Caco-2 (cell line): ENCODE results near the gene INO80D. TPM values are rescaled to one million over a fixed set of nuclear protein-coding genes. Genes with fewer than 3 reads are reported as not detected.

ENCODE experiments used
- BruUV-seq: library from RNA; stranded (reverse); fragments of 400-500 nt; replicated peaks from 2 replicates; lab custom pipeline; 2021; lab: Mats Ljungman, UMichigan
- CTCF ChIA-PET: fragments of 300-600 bp; sonication (Branson Sonifier 250); formaldehyde crosslinking; loops from one replicate; lab custom pipeline; 2022; ENCODE audit warnings: antibody characterized with exemption; lab: Charles Lee
- POLR2A ChIA-PET: fragments of 300-600 bp; sonication (Branson Sonifier 250); formaldehyde crosslinking; loops from one replicate; lab custom pipeline; 2022; ENCODE audit warnings: antibody characterized with exemption; lab: Charles Lee
- DNase-seq, 2 experiments: peaks; one replicate each; pipeline versions ENCODE4 v3.0.0 to v3.0.0-alpha.2; 2020 to 2022
- H3K27me3 ChIP-seq: replicated peaks from 2 replicates; pipeline ENCODE4 v1.6.0; 2011; ENCODE audit warnings: low read length; ENCODE audit not compliant: control insufficient read depth, insufficient read depth
- H3K36me3 ChIP-seq: 2 replicates; pipeline ENCODE4 v1.5.1; 2011; ENCODE audit warnings: low read length; ENCODE audit not compliant: control insufficient read depth, insufficient read depth
- H3K4me1 ChIP-seq: fragments of 250-450 bp; sonication (Bioruptor Pico); 2 replicates; pipeline ENCODE4 v1.5.1; 2020; ENCODE audit warnings: mild to moderate bottlenecking
- H3K4me3 ChIP-seq: 2 replicates; pipeline ENCODE4 v1.5.1; 2011; ENCODE audit warnings: low read depth, mild to moderate bottlenecking, control low read depth, low read length
- H3K9me3 ChIP-seq: fragments of 250-450 bp; sonication (Bioruptor Pico); 2 replicates; pipeline ENCODE4 v1.5.1; 2020; ENCODE audit warnings: mild to moderate bottlenecking, moderate library complexity
- H3K27ac Mint-ChIP-seq: one replicate; pipeline ENCODE4 v1.8.0; 2022; ENCODE audit warnings: mixed read lengths; ENCODE audit not compliant: unreplicated experiment
- H3K27me3 Mint-ChIP-seq: one replicate; pipeline ENCODE4 v1.8.0; 2022; ENCODE audit warnings: mixed read lengths; ENCODE audit not compliant: insufficient read depth, unreplicated experiment
- H3K36me3 Mint-ChIP-seq: one replicate; pipeline ENCODE4 v1.8.0; 2022; ENCODE audit warnings: mild to moderate bottlenecking, mixed read lengths; ENCODE audit not compliant: insufficient read depth, unreplicated experiment
- H3K4me1 Mint-ChIP-seq: one replicate; pipeline ENCODE4 v1.8.0; 2022; ENCODE audit warnings: low read depth, mixed read lengths; ENCODE audit not compliant: unreplicated experiment
- H3K4me3 Mint-ChIP-seq: one replicate; pipeline ENCODE4 v1.8.0; 2022; ENCODE audit warnings: mild to moderate bottlenecking, moderate library complexity, mixed read lengths; ENCODE audit not compliant: unreplicated experiment
- H3K9me3 Mint-ChIP-seq: one replicate; pipeline ENCODE4 v1.8.0; 2022; ENCODE audit warnings: mixed read lengths; ENCODE audit not compliant: unreplicated experiment
- CTCF ChIP-seq, 2 experiments: fragments of 200-600 bp in 1 of 2; IDR thresholded peaks; 1 replicate in 1 of 2; 2 replicates in 1 of 2; pipeline versions ENCODE4 v1.5.1 to v1.8.0; 2011 to 2022; ENCODE audit warnings: antibody characterized with exemption in 1 of 2, control low read depth in 1 of 2, inconsistent platforms in 1 of 2, low read depth in 1 of 2, low read length in 1 of 2, mild to moderate bottlenecking in 1 of 2, moderate library complexity in 1 of 2; ENCODE audit not compliant: insufficient read depth in 1 of 2, severe bottlenecking in 1 of 2, unreplicated experiment in 1 of 2
- intact Hi-C: fragments of 100-400 bp; cut with micrococcal nuclease; formaldehyde crosslinking; loops from one replicate; pipeline ENCODE4 v1.10.0; 2022; ENCODE audit not compliant: unreplicated experiment
- total RNA-seq: library from RNA; stranded (reverse); gene quantifications from 2 replicates; pipeline ENCODE4 v1.2.3, GENCODE V29; 2022

INO80D gene
- total RNA-seq, 1 experiment from 2014 or later = 19.8 TPM

GRCh38 chr2:205996161-205996560 is 89.8 kb downstream of the INO80D start:
- ChIA-PET CTCF (no interaction called here), POLR2A (no interaction called here)
- no peak overlapping the region for H3K4me3 Mint-ChIP-seq
- peaks cover 12% of the 10 kb centered on the region for H3K36me3 Mint-ChIP-seq
- no peak overlapping the region for H3K27ac Mint-ChIP-seq
- H3K4me1 Mint-ChIP-seq = no peaks in the 10 kb centered on the region
- H3K9me3 Mint-ChIP-seq = no peaks in the 10 kb centered on the region
- no peak for TF ChIP-seq CTCF (IDR thresholded peaks at IDR 0.05; ENCODE audit: insufficient read depth in 1 of 2, low read depth in 1 of 2, low read length in 1 of 2, severe bottlenecking in 1 of 2, unreplicated experiment in 1 of 2)
- H3K27me3 Mint-ChIP-seq = no peaks in the 10 kb centered on the region
- no TSS peak for BruUV-seq
- intact Hi-C loops = no loop called here
- no peak for DNase-seq
- H3K4me3 ChIP-seq = no peak overlapping the region
- no peaks in the 10 kb centered on the region for H3K27me3 ChIP-seq
- no peaks in the 10 kb centered on the region for H3K9me3 ChIP-seq
- H3K36me3 ChIP-seq = no peaks in the 10 kb centered on the region; the same call in 1 of the 2 replicates
- H3K4me1 ChIP-seq = no peaks in the 10 kb centered on the region

GRCh38 chr2:205995260-205995659 is 90.7 kb downstream of the INO80D start:
- H3K4me3 ChIP-seq = no peak overlapping the region
- H3K9me3 ChIP-seq = no peaks in the 10 kb centered on the region
- Mint-ChIP-seq H3K36me3 (peaks cover 12% of the 10 kb centered on the region), H3K27ac (no peak overlapping the region), H3K4me3 (no peak overlapping the region), H3K27me3 (no peaks in the 10 kb centered on the region), H3K4me1 (no peaks in the 10 kb centered on the region), H3K9me3 (no peaks in the 10 kb centered on the region)
- ChIA-PET POLR2A (no interaction called here), CTCF (interaction anchor here (0.6 kb wide), 1 partner anchor 14 kb away, joined by 6 read pairs; no protein-coding TSS in a partner anchor)
- no peaks in the 10 kb centered on the region for H3K27me3 ChIP-seq
- BruUV-seq = no TSS peak
- no peak for DNase-seq
- peak; percentile 8 to 16 for TF ChIP-seq CTCF (IDR thresholded peaks at IDR 0.05; ENCODE audit: insufficient read depth in 1 of 2, low read depth in 1 of 2, low read length in 1 of 2, severe bottlenecking in 1 of 2, unreplicated experiment in 1 of 2)
- intact Hi-C loops = no loop called here
- H3K36me3 ChIP-seq = no peaks in the 10 kb centered on the region; the same call in 1 of the 2 replicates
- H3K4me1 ChIP-seq = no peaks in the 10 kb centered on the region; the same call in 1 of the 2 replicates

GRCh38 chr2:205994344-205994743 is 91.6 kb downstream of the INO80D start:
- no peak for DNase-seq
- no peaks in the 10 kb centered on the region for H3K9me3 Mint-ChIP-seq
- H3K36me3 ChIP-seq = no peaks in the 10 kb centered on the region; the same call in 1 of the 2 replicates
- H3K27me3 Mint-ChIP-seq = no peaks in the 10 kb centered on the region
- H3K27me3 ChIP-seq = no peaks in the 10 kb centered on the region
- no peak overlapping the region for H3K27ac Mint-ChIP-seq
- no peak overlapping the region for H3K4me3 ChIP-seq
- H3K4me3 Mint-ChIP-seq = no peak overlapping the region
- peaks cover 8% of the 10 kb centered on the region; the same call in 1 of the 2 replicates for H3K4me1 ChIP-seq
- intact Hi-C loops = no loop called here
- ChIA-PET POLR2A (no interaction called here), CTCF (no interaction called here)
- peaks cover 12% of the 10 kb centered on the region for H3K36me3 Mint-ChIP-seq
- no peak for TF ChIP-seq CTCF (IDR thresholded peaks at IDR 0.05; ENCODE audit: insufficient read depth in 1 of 2, low read depth in 1 of 2, low read length in 1 of 2, severe bottlenecking in 1 of 2, unreplicated experiment in 1 of 2)
- BruUV-seq = no TSS peak
- peaks cover 4% of the 10 kb centered on the region for H3K4me1 Mint-ChIP-seq
- no peaks in the 10 kb centered on the region for H3K9me3 ChIP-seq
